ENCODE results near the gene ADARB2.

Gene ADARB2

DNA sequence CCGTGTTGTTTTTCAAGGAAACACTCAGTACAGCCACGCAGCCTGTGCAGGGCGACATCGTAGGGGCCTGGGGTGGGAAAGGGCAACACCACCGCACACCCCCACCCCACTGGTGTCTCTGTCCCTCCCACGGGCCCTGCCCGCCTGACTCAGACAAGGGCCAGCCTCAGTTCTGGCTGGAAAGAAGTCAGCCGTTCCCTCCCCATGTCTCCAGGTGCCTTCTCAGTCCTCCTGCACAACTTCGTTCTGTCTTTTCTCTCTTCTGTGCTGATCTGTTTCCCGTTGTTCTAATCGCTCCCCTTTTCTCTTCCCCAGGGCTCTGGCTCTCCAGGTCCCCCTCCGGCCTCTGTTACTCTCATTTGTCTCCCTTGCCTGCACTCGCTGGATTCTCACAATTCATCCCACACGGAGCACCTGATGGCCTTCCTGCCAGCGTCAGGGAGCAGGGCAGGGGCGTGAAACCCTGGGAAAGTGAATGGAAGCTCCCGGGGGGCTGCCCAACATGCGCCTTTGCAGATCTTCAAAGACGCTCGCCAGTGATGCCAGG, 583.4 kb downstream of the ADARB2 start:
- Histone ChIP-seq H3K4me3 (ENCODE audit: low read depth in 1 of 2, low read length in 1 of 2) (no peak overlapping the region), H3K36me3 (no peaks in the 10 kb centered on the region), H3K4me1 (ENCODE audit: control insufficient read depth in 1 of 2, insufficient read depth in 1 of 2, low read depth in 1 of 2, low read length in 1 of 2) (no peaks in the 10 kb centered on the region), H3K9me3 (no peaks in the 10 kb centered on the region), H3K27ac (no peak overlapping the region), H3K27me3 (peaks cover 8% of the 10 kb centered on the region)
- TF ChIP-seq, protein P1, sequence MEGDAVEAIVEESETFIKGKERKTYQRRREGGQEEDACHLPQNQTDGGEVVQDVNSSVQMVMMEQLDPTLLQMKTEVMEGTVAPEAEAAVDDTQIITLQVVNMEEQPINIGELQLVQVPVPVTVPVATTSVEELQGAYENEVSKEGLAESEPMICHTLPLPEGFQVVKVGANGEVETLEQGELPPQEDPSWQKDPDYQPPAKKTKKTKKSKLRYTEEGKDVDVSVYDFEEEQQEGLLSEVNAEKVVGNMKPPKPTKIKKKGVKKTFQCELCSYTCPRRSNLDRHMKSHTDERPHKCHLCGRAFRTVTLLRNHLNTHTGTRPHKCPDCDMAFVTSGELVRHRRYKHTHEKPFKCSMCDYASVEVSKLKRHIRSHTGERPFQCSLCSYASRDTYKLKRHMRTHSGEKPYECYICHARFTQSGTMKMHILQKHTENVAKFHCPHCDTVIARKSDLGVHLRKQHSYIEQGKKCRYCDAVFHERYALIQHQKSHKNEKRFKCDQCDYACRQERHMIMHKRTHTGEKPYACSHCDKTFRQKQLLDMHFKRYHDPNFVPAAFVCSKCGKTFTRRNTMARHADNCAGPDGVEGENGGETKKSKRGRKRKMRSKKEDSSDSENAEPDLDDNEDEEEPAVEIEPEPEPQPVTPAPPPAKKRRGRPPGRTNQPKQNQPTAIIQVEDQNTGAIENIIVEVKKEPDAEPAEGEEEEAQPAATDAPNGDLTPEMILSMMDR (IDR thresholded peaks at IDR 0.05) = no peak

DNA sequence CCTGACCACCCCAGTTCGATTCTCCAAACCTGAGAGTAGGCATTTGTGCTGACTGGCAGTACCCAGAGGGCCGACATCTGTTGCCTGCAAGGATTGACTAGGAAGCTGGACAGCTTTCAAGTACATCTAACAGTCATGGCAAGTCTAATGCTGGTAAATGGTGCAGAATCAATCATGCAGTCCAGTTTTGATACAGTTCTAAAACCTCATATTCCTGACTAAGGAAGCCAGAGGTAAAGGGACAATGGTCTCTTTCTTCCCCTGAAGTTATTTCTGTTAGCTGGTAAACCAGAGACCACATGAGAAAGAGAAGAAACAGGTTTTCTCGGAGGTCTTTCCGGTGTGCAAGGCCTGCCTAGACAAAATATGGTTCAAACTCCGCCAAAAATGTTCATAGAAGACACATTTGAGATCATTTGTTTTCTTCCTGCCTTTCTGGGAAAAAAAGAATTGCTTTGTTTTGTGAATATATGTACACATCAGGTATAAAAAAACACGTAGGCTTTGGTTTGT, 584.0 kb downstream of the ADARB2 start:
- TF ChIP-seq, protein P1 (IDR thresholded peaks at IDR 0.05) = no peak
- Histone ChIP-seq H3K4me1 (ENCODE audit: control insufficient read depth in 1 of 2, insufficient read depth in 1 of 2, low read depth in 1 of 2, low read length in 1 of 2) (no peaks in the 10 kb centered on the region), H3K36me3 (no peaks in the 10 kb centered on the region), H3K27ac (no peak overlapping the region), H3K4me3 (ENCODE audit: low read depth in 1 of 2, low read length in 1 of 2) (no peak overlapping the region), H3K27me3 (peaks cover 8% of the 10 kb centered on the region), H3K9me3 (no peaks in the 10 kb centered on the region)

DNA sequence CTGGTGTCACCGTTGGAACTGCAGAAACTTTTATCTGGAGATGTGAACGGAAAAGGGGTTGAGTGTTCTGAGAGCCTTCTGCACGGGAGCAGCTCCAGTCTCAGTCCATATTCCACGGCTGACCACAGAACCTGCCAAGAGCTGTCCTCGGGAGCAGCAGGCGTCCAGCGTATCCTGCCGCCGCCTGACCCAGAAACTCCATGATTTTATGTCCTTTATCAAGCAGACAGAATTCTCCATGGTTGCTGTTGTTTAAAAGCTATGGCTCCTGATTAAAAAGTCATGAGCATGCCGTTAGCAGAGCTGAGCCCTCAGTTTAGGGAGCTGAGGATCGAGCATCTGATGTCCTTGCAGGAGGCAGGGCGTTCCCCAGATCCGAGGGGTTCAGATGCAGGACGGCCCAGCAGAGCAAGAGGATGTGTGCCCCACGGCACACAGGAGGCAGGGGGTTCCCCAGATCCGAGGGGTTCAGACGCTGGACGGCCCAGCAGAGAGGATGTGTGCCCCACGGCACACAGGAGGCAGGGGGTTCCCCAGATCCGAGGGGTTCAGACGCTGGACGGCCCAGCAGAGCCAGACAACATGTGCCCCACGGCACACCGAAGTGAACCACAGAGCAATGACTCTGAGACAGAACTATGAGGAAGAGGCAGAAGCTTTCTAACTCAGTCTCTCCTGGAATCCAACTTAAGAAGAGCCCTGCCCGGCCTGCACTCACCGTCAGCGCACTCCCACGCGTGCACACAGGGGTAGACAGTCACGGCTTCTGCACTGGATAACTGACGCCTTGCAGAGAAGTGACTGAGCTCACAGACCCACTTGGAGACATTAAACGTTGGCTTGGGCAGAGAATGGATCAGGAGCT, 584.7 kb downstream of the ADARB2 start:
- no peaks in the 10 kb centered on the region for H3K36me3 ChIP-seq
- no peak overlapping the region for H3K4me3 ChIP-seq (ENCODE audit: low read depth in 1 of 2, low read length in 1 of 2)
- no peaks in the 10 kb centered on the region for H3K4me1 ChIP-seq (ENCODE audit: control insufficient read depth in 1 of 2, insufficient read depth in 1 of 2, low read depth in 1 of 2, low read length in 1 of 2)
- peaks cover 8% of the 10 kb centered on the region for H3K27me3 ChIP-seq
- no peaks in the 10 kb centered on the region for H3K9me3 ChIP-seq
- TF ChIP-seq, protein P1 (IDR thresholded peaks at IDR 0.05) = no peak
- no peak overlapping the region for H3K27ac ChIP-seq

DNA sequence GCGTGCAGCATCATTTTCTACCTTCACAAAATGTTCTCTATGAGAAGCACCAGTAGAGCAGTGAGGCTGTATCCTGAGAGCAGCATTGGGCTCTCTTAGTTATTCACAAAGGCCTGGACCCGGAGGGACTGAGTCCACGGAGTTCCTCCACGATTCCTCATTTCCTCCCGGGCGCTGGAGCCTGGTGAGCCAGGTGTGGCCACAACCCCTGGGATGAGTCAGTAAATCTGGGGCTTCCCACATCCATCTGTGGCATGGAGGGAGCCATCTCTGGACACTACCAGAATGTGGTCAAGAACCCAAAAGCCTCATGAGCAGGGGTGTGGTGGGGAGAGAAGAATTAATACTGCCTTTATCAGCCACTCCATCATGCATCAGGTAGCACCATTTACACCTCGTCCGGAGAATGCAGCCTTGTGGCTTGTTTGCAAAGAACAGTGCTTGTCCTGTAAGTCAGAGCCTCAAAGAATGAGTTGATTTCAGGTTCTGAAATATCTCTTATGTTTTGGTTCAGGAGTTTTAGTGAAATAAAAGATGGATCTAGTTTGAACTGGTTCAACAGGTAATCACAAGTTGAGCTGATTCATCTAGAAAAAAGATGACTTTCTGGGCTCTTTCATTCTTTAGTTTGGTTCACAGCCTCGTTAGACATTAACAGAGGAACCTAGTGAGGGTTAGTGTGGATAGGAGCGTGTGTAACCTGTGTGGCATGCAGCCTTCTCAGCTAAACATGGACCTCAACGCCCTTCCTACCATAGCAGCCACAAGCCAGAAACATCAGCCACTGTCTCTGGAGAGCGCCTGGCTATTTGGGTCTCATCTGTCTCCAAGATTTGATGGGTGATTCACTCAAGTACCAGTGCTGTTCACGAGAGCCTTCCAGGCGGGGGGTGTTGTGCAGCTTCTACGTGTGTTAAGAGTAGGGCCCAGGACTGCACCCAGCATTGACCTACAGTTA, 586.0 kb downstream of the ADARB2 start:
- Histone ChIP-seq H3K36me3 (no peaks in the 10 kb centered on the region), H3K27ac (no peak overlapping the region), H3K4me1 (ENCODE audit: control insufficient read depth in 1 of 2, insufficient read depth in 1 of 2, low read depth in 1 of 2, low read length in 1 of 2) (no peaks in the 10 kb centered on the region), H3K9me3 (no peaks in the 10 kb centered on the region), H3K27me3 (peaks cover 8% of the 10 kb centered on the region), H3K4me3 (ENCODE audit: low read depth in 1 of 2, low read length in 1 of 2) (no peak overlapping the region)
- TF ChIP-seq, protein P1 (IDR thresholded peaks at IDR 0.05) = no peak

DNA sequence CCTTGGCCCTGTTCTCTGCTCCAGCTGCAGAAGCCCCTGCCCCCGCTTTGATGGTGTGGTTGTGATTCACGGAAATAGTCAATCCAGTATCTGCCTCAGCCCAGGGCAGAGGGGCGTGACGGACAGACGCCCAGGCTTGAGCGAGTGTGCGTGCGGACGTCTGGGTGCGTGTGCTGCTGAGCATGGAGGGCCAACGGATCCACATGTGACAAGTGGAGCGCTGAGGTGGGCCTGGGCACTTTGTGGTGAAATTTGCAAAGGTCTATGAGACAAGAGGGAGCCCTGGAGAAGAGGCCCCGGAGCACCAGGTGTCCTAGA, 586.7 kb downstream of the ADARB2 start:
- Histone ChIP-seq H3K36me3 (no peaks in the 10 kb centered on the region), H3K27me3 (peaks cover 8% of the 10 kb centered on the region), H3K4me3 (ENCODE audit: low read depth in 1 of 2, low read length in 1 of 2) (no peak overlapping the region), H3K4me1 (ENCODE audit: control insufficient read depth in 1 of 2, insufficient read depth in 1 of 2, low read depth in 1 of 2, low read length in 1 of 2) (no peaks in the 10 kb centered on the region), H3K27ac (no peak overlapping the region), H3K9me3 (no peaks in the 10 kb centered on the region)
- TF ChIP-seq, protein P1 (IDR thresholded peaks at IDR 0.05) = no peak
